GM18511 (cell line): Measurements from ENCODE around the gene LRRTM2.

Experiments
- ATAC-seq: cut with Tn5 transposase; IDR thresholded peaks from one replicate; pipeline ENCODE4 v1.9.1; 2021; ENCODE audit warnings: mild to moderate bottlenecking, moderate library complexity; ENCODE audit not compliant: unreplicated experiment

The LRRTM2 gene

GRCh38 chr5:138884094-138884493 lies 9.0 kb upstream of the LRRTM2 start:
- ATAC-seq = no peak

- ATAC-seq = no peak
Observed at GRCh38 chr5:138883211-138883610, 8.1 kb upstream of the LRRTM2 start.

- ATAC-seq = no peak
Observed at GRCh38 chr5:138878437-138879235, 3.5 kb upstream of the LRRTM2 start.

GRCh38 chr5:138876811-138877210 lies 1.7 kb upstream of the LRRTM2 start:
- ATAC-seq = no peak

- ATAC-seq = no peak
Observed at GRCh38 chr5:138875946-138876345, 811 bp upstream of the LRRTM2 start.

- no peak for ATAC-seq
Observed at GRCh38 chr5:138875552-138875875, 379 bp upstream of the LRRTM2 start.

- ATAC-seq = no peak
Observed at GRCh38 chr5:138874241-138874640, 894 bp downstream of the LRRTM2 start.

GRCh38 chr5:138873466-138874221 lies 1.5 kb downstream of the LRRTM2 start:
- ATAC-seq = no peak

- ATAC-seq = no peak
Observed at GRCh38 chr5:138872841-138873465, 2.2 kb downstream of the LRRTM2 start.

GRCh38 chr5:138870611-138871010 lies 4.5 kb downstream of the LRRTM2 start:
- ATAC-seq = no peak

GRCh38 chr5:138869763-138870500 lies 5.2 kb downstream of the LRRTM2 start:
- ATAC-seq = no peak

- no peak for ATAC-seq
Observed at GRCh38 chr5:138869038-138869437, 6.1 kb downstream of the LRRTM2 start.

GRCh38 chr5:138867011-138867410 lies 8.1 kb downstream of the LRRTM2 start:
- ATAC-seq = no peak

- ATAC-seq = no peak
Observed at GRCh38 chr5:138853132-138853531, 22.0 kb downstream of the LRRTM2 start.

GRCh38 chr5:138850865-138851435 lies 24.2 kb downstream of the LRRTM2 start:
- no peak for ATAC-seq

- ATAC-seq = no peak
Observed at GRCh38 chr5:138849882-138850281, 25.3 kb downstream of the LRRTM2 start.

- ATAC-seq = no peak
Observed at GRCh38 chr5:138849439-138849838, 25.7 kb downstream of the LRRTM2 start.

GRCh38 chr5:138844812-138845513 lies 30.2 kb downstream of the LRRTM2 start:
- ATAC-seq = no peak

- no peak for ATAC-seq
Observed at GRCh38 chr5:138844125-138844461, 31.0 kb downstream of the LRRTM2 start.

- no peak for ATAC-seq
Observed at GRCh38 chr5:138843316-138844124, 31.6 kb downstream of the LRRTM2 start.
